ENCODE results near the gene GYS2. TPM values are rescaled to one million over a fixed set of nuclear protein-coding genes. Genes with fewer than 3 reads are reported as not detected.

The GYS2 gene
- total and polyA plus RNA-seq, 2 donors (not counting 1 experiment from before 2014, with no cell fraction given) = not detected

- H3K27me3 ChIP-seq (ENCODE audit: control insufficient read depth, insufficient read depth, low read length) = no peaks in the 10 kb centered on the region
- no peak overlapping the region for H3K4me2 ChIP-seq (ENCODE audit: extremely low read depth, insufficient read depth, low read length)
- H3K9ac ChIP-seq (ENCODE audit: insufficient read depth, low read length) = no peak overlapping the region
- no peak for DNase-seq (ENCODE audit: low read depth in 2 of 2)
- no peaks in the 10 kb centered on the region for H3K36me3 ChIP-seq (ENCODE audit: control insufficient read depth, insufficient read depth, low read length)
- no peaks in the 10 kb centered on the region for H3K4me1 ChIP-seq (ENCODE audit: control insufficient read depth, extremely low read depth, insufficient read depth, low read length)
- no peaks in the 10 kb centered on the region for H3K9me3 ChIP-seq (ENCODE audit: control insufficient read depth, insufficient read depth, low read depth, low read length)
- H2AFZ ChIP-seq (ENCODE audit: low read length) = no peak overlapping the region
- TF ChIP-seq EZH2 (IDR thresholded peaks at IDR 0.05; ENCODE audit: low read length, missing control alignments) = no peak
- TF ChIP-seq CTCF (conservative IDR thresholded peaks at IDR 0.05 in 1 of 2, IDR thresholded peaks at IDR 0.05 in 1 of 2; ENCODE audit: low read depth in 1 of 2, low read length in 2 of 2) = no peak
- H3K27ac ChIP-seq (ENCODE audit: insufficient read depth, low read length) = no peak overlapping the region
- H4K20me1 ChIP-seq (ENCODE audit: control insufficient read depth, extremely low read depth, insufficient read depth, low read length) = no peaks in the 10 kb centered on the region
- no peaks in the 10 kb centered on the region for H3K79me2 ChIP-seq (ENCODE audit: control insufficient read depth, insufficient read depth, low read length)
- no peak overlapping the region for H3K4me3 ChIP-seq (replicated peaks in 1 of 4; ENCODE audit: control extremely low read depth in 1 of 4, insufficient read depth in 1 of 4, low read depth in 3 of 4, low read length in 4 of 4)
Observed at GRCh38 chr12:21562859-21563258, 41.8 kb downstream of the GYS2 start.

GRCh38 chr12:21561158-21561557, 43.5 kb downstream of the GYS2 start:
- no peak overlapping the region for H3K4me3 ChIP-seq (replicated peaks in 1 of 4; ENCODE audit: control extremely low read depth in 1 of 4, insufficient read depth in 1 of 4, low read depth in 3 of 4, low read length in 4 of 4)
- H4K20me1 ChIP-seq (ENCODE audit: control insufficient read depth, extremely low read depth, insufficient read depth, low read length) = no peaks in the 10 kb centered on the region
- DNase-seq (ENCODE audit: low read depth in 2 of 2) = no peak
- no peaks in the 10 kb centered on the region for H3K79me2 ChIP-seq (ENCODE audit: control insufficient read depth, insufficient read depth, low read length)
- TF ChIP-seq EZH2 (IDR thresholded peaks at IDR 0.05; ENCODE audit: low read length, missing control alignments) = no peak
- TF ChIP-seq CTCF (conservative IDR thresholded peaks at IDR 0.05 in 1 of 2, IDR thresholded peaks at IDR 0.05 in 1 of 2; ENCODE audit: low read depth in 1 of 2, low read length in 2 of 2) = no peak
- H3K4me2 ChIP-seq (ENCODE audit: extremely low read depth, insufficient read depth, low read length) = no peak overlapping the region
- H3K9ac ChIP-seq (ENCODE audit: insufficient read depth, low read length) = no peak overlapping the region
- no peaks in the 10 kb centered on the region for H3K4me1 ChIP-seq (ENCODE audit: control insufficient read depth, extremely low read depth, insufficient read depth, low read length)
- H3K36me3 ChIP-seq (ENCODE audit: control insufficient read depth, insufficient read depth, low read length) = no peaks in the 10 kb centered on the region
- no peak overlapping the region for H3K27ac ChIP-seq (ENCODE audit: insufficient read depth, low read length)
- H3K27me3 ChIP-seq (ENCODE audit: control insufficient read depth, insufficient read depth, low read length) = no peaks in the 10 kb centered on the region
- no peak overlapping the region for H2AFZ ChIP-seq (ENCODE audit: low read length)
- H3K9me3 ChIP-seq (ENCODE audit: control insufficient read depth, insufficient read depth, low read depth, low read length) = no peaks in the 10 kb centered on the region

- H3K27ac ChIP-seq (ENCODE audit: insufficient read depth, low read length) = no peak overlapping the region
- H3K79me2 ChIP-seq (ENCODE audit: control insufficient read depth, insufficient read depth, low read length) = no peaks in the 10 kb centered on the region
- no peak overlapping the region for H3K9ac ChIP-seq (ENCODE audit: insufficient read depth, low read length)
- H3K4me2 ChIP-seq (ENCODE audit: extremely low read depth, insufficient read depth, low read length) = no peak overlapping the region
- no peaks in the 10 kb centered on the region for H4K20me1 ChIP-seq (ENCODE audit: control insufficient read depth, extremely low read depth, insufficient read depth, low read length)
- no peaks in the 10 kb centered on the region for H3K27me3 ChIP-seq (ENCODE audit: control insufficient read depth, insufficient read depth, low read length)
- H3K9me3 ChIP-seq (ENCODE audit: control insufficient read depth, insufficient read depth, low read depth, low read length) = no peaks in the 10 kb centered on the region
- TF ChIP-seq CTCF (conservative IDR thresholded peaks at IDR 0.05 in 1 of 2, IDR thresholded peaks at IDR 0.05 in 1 of 2; ENCODE audit: low read depth in 1 of 2, low read length in 2 of 2) = no peak
- no peak for TF ChIP-seq EZH2 (IDR thresholded peaks at IDR 0.05; ENCODE audit: low read length, missing control alignments)
- H3K36me3 ChIP-seq (ENCODE audit: control insufficient read depth, insufficient read depth, low read length) = no peaks in the 10 kb centered on the region
- no peaks in the 10 kb centered on the region for H3K4me1 ChIP-seq (ENCODE audit: control insufficient read depth, extremely low read depth, insufficient read depth, low read length)
- H3K4me3 ChIP-seq (replicated peaks in 1 of 4; ENCODE audit: control extremely low read depth in 1 of 4, insufficient read depth in 1 of 4, low read depth in 3 of 4, low read length in 4 of 4) = no peak overlapping the region
- peak; percentile 48 to 74 for DNase-seq (ENCODE audit: low read depth in 2 of 2)
- H2AFZ ChIP-seq (ENCODE audit: low read length) = no peak overlapping the region
Observed at GRCh38 chr12:21559855-21560569, 44.6 kb downstream of the GYS2 start.
